ENCODE measurements around the gene MAP3K3.
A peak's percentile ranks its signal among the peaks of the same experiment; 100 is the strongest.

Gene MAP3K3

DNA sequence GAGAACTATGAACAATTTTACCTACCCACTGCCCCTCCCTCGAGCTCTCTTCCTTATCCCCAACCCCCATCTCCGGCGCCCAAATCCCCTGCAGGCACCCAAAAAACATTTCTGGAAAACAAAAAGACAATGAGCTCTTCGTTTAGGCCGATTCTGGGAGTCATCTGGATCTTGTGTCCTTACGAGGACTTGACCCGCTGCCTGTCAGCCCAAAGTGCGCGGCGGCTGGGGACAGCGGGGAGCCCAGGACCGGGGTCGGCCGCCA lies 118.9 kb downstream of the MAP3K3 start:
- TF ChIP-seq, protein P1, sequence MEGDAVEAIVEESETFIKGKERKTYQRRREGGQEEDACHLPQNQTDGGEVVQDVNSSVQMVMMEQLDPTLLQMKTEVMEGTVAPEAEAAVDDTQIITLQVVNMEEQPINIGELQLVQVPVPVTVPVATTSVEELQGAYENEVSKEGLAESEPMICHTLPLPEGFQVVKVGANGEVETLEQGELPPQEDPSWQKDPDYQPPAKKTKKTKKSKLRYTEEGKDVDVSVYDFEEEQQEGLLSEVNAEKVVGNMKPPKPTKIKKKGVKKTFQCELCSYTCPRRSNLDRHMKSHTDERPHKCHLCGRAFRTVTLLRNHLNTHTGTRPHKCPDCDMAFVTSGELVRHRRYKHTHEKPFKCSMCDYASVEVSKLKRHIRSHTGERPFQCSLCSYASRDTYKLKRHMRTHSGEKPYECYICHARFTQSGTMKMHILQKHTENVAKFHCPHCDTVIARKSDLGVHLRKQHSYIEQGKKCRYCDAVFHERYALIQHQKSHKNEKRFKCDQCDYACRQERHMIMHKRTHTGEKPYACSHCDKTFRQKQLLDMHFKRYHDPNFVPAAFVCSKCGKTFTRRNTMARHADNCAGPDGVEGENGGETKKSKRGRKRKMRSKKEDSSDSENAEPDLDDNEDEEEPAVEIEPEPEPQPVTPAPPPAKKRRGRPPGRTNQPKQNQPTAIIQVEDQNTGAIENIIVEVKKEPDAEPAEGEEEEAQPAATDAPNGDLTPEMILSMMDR (conservative IDR thresholded peaks at IDR 0.05; ENCODE audit: low read length): no peak
- peak overlapping the region; percentile 88 for H3K4me3 ChIP-seq (ENCODE audit: low read length)
- DNase-seq (ENCODE audit: low read depth): no peak

DNA sequence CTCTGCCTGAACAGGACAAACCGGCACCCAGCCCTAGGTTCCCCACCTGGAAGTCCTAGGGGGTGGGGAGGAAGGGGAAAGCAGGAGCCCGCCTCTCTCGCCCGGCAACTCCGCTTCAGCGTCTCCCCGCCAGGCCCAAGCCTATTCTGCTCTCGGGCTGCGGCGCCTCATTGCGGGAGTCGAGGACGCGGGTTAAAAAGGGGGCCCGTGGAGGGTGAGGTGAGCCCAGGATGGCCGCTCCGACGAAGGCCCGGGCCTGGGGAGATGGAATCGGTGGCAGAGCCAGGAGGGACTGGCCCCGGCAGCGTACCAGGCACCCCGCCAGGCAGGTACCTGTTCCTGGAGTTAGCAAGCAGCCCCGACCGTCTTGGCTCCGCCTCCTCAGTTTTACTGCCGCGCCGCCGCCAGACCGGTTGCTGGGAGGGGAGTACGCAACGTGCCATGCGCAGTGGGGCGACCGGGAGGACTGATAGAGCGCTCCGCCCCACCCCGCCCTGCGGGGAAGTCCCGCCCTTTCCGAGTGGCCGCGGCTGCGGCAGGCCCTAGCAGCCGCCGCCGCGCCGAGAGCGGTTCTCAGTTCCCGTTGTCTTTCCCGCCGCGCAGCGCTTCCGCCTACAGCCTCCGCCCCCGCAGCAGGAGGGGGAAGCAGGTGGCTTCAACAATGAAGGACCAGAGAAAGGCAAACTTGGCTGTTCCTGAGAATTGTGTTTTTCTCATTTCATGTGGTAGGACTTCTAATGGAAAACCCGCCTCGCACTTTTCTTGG lies 119.4 kb downstream of the MAP3K3 start, which contains the start of gene STRADA:
Gene STRADA (minus strand): TSS at position 392 of the 766 bp plus-strand sequence. CDS start 13,430 bp downstream, outside the sequence.
- DNase-seq (ENCODE audit: low read depth): peak; percentile 94
- TF ChIP-seq, protein P1 (conservative IDR thresholded peaks at IDR 0.05; ENCODE audit: low read length): no peak
- peak within 1 kb of the TSS; percentile 88 for H3K4me3 ChIP-seq (ENCODE audit: low read length)
